GM19372 (cell line): ENCODE data around the gene ASIC2.

Source experiments
- ATAC-seq: cut with Tn5 transposase; IDR thresholded peaks from one replicate; pipeline ENCODE4 v1.9.1; 2021; ENCODE audit warnings: mild to moderate bottlenecking, low read depth, moderate library complexity; ENCODE audit not compliant: unreplicated experiment

ASIC2 gene

DNA sequence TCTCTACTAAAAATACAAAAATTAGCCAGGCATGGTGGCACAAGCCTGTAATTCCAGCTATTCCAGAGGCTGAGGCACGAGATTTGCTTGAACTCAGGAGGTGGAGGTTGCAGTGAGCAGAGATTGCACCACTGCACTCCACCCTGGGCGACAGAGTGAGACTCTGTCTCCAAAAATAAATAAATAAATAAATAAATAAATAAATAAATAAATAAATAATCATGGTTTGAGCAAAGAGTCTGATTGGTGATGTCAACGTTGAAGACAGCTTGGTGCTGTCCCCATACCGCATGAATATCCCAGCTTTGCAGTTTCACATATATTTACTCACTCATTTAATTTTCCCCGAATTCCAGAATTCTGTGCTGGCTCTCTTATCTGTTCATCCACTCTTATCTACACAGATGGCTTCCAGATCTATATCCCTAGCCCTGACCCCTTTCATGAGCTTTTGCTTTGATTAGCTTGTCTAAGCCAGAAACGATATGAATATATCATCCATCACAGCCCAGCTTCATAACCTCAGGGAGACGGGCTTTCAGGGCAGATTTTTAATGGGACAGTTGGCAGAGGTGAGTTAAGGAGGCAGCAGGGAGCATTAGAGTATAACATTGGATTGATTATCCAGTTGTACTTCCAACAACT is 210.4 kb downstream of the ASIC2 start:
- no peak for ATAC-seq

DNA sequence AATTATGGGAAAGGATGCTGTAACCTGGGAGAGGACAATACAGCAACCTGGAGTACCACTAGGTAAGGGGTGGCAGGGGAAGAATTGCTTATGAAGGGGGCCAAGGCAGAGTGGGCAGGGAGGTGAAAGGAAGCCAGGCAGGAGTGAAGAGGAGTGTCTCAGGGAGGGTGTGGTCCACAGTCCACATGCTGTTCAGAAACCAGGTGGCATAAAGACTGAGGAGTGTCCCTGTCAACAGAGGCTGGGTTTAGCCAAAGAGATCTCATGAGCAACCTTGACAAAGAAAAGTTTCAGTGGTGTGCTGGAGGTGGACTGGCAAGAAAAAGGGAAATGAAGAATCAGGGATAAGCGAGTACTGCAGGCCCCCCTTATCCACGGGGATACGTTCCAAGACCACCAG is 213.0 kb downstream of the ASIC2 start:
- no peak for ATAC-seq

DNA sequence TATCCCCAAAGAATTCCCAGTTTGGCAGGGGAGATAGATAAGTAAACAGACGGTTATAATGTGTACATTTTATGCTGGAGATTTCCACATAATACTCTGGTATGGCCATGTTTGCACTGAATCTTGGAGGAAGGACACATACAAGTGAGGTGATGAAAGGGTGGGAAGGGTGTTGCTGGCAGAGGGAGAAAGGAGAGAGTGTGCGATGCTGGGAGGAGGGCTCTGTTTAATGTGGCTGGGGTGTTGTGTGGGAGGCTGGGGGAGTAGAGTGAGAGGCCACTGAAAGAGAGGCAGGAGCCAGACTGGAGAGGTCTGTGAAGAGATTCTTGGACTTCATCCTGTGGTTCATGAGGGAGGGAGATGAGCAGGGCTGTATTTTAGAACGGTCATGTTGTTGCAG is 213.9 kb downstream of the ASIC2 start:
- no peak for ATAC-seq

DNA sequence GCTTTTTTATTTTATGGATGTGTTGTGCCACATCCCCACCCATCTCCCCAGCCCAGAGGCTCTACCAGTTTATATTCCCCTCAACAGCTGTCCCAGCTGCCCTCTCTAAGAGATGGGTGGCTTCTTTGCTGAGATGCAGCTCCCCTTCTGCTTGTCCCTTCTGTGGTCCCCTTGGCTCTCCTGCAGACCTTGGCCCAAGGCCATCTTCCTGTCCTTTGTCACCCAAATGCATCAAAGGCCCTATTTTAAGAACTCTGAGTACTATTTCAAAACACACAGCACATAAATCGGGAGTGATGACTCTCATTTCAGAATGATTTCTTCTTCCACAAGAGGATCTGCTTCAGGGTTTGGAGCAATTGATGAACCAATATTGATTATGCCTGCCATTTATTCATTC is 216.1 kb downstream of the ASIC2 start:
- ATAC-seq, result no peak

DNA sequence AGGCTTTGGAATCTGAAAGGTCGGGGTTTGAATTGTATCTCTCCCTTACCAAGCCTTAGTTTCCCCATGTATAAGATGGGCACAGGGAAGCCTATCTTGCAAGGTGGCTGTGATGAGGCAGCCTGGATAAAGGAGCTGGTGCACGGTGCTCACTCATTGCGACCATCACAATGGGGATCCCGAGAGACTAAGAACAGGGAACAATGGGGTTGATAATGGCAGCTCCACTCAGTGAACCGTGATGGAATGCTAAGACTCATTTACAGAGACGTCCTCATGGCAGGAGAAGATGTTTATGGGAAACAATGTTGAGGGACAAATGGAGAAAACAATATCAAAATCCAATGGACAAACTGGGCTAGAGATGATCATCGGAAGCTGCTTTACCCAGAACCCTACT is 219.7 kb downstream of the ASIC2 start:
- no peak for ATAC-seq

DNA sequence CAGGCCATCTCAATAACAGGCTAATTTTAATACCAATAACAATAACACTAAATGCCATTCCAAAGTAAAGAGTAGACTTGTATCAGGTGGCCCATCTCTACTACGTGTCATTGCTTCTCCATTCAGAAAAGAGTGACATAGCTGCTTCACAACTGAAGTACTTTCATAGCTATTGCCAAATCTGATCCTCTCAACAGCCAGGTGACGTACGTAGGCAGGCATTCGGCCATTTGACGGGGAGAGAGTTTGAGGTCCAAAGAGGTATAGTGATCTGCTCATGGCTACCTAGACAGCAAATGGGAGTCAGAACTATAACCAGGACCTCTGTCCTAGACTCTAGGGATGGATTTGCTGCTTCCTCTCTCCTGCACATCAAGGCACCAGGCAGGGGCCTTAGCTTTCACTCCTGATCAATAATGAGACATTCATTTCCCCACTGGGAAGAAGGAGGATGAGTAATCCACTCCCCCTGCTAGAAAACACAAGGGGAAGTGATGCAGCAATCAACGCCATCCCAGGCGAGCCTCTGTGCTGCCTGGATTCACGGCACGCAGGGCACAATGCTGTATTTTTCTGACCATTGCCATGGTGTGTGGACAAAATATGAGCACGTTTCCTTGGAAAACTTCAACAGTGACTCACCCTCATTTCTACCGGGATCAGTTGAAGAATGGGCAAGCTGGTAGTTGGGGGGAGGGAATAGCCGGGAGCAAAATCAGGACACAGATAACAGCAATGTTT is 220.5 kb downstream of the ASIC2 start:
- no peak for ATAC-seq

DNA sequence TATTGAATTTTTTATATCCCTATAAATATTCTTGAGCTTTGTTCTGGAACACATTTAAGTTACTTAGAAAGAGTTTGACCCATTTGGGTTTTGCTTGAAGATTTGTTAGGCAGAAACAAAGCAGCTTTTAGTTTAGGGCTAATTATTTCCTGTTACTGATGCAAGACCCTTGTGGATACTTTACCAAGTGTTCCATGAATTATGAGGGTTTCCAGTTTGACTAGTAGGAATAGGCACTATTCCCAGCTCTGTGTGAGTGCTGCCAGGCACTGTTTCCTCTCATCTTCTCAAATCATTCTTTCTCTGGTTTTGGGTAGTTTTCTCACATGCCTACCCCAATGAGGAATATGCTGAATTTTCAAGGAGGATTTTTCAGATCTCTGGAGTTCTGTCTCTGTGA is 221.4 kb downstream of the ASIC2 start:
- no peak for ATAC-seq

DNA sequence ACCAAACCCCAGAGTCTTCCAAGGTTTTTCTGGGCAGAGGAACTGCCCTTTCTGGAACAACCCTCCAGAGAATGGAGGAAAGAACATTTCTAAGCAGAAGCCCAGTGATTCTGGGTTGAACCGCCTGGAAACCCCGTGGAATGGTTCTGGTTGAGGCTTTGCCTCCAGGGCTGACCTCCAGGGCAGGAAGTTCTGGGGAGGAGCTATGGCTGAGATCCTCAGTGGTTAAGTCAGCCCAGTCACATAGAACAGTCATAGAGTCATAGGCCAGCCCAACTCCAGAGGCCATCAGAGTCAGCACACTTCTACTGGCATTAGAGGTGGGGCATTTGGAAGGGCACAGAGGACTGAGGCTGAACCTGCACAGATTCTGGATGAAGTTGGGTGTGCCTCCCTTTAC is 235.5 kb downstream of the ASIC2 start:
- ATAC-seq, result no peak

DNA sequence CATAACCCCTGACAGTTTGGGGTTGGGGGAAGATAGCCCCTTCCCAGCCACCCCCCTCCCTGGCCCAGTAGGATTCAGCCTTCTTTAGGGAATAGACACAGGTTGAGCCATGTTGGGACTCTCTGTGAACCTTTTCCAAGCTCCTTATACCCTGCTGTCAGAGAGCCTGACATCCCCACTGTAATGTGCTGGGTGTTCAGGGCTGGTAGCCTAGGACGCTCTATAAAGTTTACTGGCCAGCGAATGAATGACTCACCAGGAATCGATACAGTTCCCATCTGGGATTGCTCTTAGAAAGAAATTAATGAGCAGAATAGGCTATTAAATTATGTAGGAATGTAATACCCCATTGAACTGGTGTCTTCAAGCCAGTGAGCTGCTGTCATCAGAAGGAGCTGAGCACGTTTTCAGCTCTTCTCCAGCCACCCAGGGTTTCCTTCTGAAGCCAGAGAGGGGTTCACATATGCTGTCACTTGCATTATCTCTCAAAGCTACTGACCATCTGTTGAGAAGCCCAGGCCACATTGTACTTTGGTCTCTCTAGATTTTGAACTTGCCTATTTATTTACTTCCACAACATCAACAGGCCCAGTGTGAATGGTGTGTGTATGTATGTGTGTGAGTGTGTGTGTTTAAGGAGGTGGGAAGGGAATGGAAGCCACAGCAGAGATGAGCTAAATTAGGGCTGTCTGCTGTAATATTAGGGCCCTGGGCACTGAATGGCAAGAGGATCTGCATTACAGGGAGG is 236.5 kb downstream of the ASIC2 start:
- no peak for ATAC-seq

DNA sequence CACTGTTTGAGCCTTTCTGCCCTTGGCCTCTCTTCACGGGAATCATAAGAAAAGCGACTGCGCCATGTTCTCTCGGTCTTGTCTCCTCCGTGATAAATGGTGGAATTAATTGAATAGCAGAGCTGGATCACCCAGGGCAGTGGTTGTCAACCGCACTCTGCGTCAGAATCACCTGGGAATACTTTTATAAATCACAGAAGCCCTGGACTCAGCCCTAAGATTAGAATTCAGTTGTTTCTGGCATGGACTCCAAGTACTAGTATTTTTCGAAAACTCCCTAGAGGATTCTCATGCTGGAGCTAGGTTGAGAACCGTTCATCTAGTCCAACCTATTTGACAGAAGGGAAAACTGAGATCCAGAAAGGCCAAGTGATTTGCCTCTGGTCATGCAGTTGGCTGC is 237.3 kb downstream of the ASIC2 start:
- no peak for ATAC-seq

DNA sequence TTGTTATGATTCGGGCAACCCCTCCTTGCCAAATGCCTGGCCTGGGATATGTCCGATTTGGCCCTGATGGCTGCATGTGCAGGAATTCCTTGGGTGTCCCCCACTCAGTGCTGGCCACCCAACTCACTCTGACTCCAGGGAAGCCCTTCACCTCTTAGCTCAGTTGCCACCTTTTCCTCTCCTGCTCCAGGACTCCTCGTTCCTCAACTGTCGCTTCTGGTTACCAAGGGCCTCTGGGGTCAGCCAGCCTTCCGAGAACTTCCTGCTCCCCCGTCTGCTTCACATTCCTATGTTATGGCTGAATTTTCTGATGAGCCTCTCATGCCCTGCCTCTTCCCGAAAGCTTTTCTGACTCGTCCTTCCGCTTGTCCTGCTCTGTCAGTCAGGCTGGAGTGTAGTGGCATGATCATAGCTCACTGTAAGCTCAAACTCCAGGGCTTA is 237.9 kb downstream of the ASIC2 start:
- ATAC-seq, result no peak

DNA sequence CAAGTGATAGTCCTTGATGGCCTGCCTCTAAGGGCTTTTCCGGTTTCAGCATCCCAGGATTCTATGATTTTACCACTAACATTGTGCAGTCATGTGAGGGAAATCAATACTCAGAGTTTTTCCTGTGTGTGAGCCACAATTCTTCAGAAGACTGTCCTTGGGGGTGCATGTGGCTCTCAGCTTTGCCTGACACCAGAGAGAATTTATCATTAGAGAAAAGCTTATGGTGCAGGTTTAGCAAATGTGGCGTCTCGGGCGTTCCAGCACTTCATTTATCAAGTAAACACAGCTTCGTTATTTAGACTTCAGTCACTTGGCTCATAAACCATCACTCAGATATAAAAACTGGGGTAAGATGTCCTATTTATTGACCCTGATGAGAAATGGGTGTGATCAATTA is 238.7 kb downstream of the ASIC2 start:
- ATAC-seq, result no peak

DNA sequence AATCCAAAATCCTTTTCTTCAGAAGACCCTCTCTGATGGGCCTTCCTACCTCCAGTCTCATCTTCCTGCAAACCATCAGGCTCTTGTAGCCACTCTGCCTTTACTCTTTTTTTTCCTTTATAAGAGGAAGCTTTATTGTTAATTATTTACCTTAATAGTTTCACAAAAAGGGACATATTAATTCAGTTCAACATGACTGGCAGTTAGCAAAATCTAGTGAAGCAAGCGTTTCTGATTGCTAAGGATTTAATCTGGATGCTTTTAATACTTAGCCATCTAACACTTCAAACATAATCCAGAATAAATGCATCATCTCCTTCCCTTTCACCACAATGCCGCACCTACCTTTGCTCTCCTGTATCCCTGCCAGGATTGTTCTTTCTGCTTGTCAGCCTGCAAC is 239.4 kb downstream of the ASIC2 start:
- ATAC-seq, result no peak

DNA sequence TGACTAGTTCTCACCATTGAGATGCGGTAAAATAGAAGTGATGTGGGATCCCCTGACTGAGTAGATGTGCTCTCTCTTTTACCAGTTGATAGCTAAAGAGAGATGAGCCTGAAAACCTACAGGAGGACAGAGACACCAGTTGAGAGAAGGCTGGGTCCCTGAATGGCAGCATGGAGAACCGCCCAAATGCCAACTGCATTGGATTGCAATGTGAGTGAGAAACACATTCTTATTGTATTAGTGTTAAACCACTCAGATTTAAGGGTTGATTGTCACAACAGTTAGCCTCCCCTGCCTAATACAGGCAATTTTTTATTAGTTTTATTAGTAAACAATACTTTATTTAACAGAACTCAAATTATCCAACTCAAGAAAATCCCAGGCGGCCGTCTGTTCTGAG is 240.2 kb downstream of the ASIC2 start:
- ATAC-seq, result no peak

DNA sequence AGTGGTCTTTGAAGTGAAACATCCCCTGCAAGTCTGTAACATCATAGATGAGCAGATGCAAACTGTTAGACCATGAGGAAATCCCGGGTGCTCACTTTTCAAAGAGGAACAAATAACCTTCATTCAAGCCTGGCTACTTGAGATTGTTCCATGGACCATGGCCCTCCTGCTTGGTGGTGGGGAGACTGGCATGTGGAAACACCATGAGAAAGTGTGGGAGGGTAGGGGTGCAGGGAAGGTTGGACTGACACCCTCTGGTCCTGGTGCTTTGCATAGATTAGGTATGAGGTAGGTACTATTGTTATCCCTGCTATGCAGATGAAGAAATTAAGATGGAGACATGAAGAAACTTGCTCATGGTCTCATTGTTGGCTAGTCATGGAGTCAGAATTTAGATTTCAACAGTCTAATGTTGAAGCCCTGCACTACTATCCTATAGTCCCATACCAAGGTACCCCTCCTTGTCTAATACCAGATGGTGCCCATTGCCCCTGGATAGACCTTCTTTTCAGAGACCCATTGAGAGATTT is 242.4 kb downstream of the ASIC2 start:
- ATAC-seq, result no peak

DNA sequence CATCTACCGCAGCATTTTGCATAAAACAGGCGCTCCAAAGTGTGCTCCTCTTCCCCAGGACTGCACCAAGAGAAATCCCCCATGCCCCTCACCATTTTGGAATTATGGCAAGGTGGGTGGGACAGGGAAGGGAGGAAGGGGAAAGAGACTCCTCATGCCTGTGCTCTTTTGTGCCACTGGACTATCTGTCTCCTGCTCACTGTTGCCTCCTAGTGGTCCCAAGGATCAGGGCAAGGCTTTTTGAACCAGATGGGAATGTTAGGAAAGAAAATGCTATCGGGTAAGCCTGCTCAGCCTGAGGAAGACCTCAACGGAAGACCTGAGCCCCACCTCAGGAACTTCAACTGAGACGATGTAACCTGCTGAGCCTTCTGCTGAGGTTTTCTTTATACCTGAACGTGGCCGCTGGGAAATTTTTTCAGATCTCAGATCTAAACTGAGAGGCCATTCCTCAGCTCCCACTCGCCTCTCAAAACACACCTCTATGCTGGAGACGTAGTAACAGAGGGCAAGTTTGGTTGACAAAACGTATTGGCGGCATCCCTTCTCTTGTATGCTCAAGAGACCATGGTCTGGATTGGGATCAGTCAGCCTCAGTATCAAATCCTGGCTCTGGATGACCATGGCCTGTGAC is 243.2 kb downstream of the ASIC2 start:
- no peak for ATAC-seq

DNA sequence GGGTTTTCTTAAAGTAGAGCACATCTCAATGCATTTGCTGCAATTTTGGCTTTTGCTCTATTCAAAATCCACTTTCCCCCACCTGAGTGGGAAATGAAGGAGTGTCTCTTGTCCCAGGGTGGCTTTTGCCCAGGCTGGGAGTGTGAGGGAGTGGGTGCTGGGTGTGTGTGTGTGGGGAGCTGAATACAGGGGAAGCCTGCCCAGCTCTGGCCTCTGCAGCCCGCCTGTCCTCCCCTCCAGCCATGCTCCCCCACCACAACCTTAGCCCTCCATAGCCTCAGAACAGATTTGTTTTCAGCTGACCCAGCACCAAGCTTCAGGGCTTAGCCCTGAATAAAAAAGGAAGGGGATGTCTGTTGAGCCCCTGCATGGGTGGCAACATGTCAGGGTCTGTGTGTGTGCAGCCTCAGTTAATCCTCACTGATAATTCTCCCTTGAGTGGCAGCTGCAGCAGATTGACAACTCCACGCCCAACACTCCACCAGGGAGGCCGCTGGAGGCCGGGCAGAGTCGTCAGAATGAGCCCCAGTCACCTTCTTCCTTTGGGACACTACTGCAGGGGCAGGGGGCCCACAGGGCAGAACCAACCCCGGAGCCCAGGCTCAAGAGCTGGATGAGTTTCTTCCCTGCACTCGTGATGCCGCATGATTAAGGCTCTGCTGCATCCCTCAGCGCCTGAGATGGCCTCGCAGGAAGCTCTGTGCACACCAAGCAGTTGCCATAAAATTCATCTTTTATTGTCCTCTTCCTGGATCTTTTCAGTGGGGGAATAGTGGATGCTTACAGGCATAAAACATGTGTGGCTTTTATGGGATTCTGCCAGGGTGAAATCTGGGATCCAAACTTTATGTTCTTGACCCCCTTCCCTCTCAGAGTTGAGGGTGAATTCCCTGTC is 246.5 kb downstream of the ASIC2 start:
- ATAC-seq, result no peak

DNA sequence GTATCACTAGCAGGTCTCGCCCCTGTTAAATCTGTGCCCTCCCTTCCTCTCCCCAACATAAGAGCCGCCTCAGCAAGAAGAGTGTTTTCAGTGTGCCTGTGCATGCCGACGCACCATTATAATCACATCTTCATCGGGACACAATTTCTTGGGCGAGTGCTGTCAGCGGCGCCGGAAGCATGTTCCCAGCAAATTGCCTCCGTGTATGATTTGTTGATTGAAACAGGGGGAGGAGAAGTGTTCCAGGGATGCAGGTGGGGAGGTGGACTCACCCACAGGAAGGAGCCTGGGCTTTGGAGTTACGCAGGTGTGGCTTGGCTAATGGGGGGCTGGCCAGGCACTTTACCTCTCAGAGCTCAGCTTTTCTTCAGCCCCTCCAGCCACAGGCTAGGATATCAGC is 247.9 kb downstream of the ASIC2 start:
- no peak for ATAC-seq

DNA sequence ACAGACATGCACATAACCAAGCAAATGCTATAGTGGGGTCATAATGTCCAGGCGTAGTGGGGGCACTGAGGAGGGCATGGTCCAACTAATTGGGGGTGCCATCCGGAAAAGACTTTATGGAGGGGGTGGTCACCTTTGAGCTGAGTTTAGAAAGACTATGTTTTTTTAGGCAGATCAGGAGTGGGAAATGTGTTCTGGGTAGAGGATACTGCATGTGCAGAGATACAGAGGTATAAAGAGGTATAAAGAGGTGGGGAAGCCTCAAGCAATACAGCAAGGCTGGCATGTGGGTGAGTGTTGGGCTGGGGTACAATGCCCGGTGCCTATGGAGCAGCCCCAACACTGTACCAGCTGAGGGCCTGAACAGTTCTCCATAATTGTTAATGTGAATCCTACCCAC is 248.3 kb downstream of the ASIC2 start:
- no peak for ATAC-seq

DNA sequence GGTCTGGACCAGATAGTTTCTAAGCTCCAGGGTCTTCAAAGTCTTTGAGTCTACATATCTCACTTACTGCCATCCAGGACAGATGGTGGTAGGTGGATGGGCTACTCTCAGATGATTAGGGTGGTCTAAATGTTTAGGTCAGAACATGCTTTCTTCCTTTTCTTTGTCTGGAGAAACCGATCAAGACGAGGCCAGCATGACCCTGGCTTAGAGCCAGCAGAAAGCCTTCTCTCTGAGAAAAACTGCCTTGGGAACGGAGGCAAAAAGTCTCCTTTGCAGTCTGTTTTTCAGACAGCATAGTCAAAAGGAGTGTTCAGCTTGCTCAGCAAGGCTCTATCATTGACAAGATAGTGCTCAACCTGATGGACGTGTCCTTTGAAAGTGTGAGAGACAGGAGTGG is 252.6 kb downstream of the ASIC2 start:
- no peak for ATAC-seq
